ENCODE results near the gene CELF5. TPM values are rescaled to one million over a fixed set of nuclear protein-coding genes. Genes with fewer than 3 reads are reported as not detected.

The CELF5 gene
- total RNA-seq, 1 experiment from 2014 or later: 7.7 TPM

- no peaks in the 10 kb centered on the region for H3K27me3 Mint-ChIP-seq (ENCODE audit: low read depth)
- no peaks in the 10 kb centered on the region for H3K9me3 Mint-ChIP-seq
- no peak overlapping the region for H3K27ac Mint-ChIP-seq
- CTCF ChIA-PET: interaction anchor here (1.2 kb wide), 1 partner anchor 78 kb away, joined by 3 read pairs; no protein-coding TSS in a partner anchor
- H3K4me3 Mint-ChIP-seq: no peak overlapping the region
- no peak for DNase-seq (ENCODE audit: low spot score)
- peaks cover 5% of the 10 kb centered on the region; the same call in 1 of the 2 replicates for H3K36me3 Mint-ChIP-seq
- no peak for TF ChIP-seq MLX (CRISPR knock-in tag; IDR thresholded peaks at IDR 0.05)
- TF ChIP-seq ATF2 (CRISPR knock-in tag; IDR thresholded peaks at IDR 0.05; ENCODE audit: borderline replicate concordance, low read depth): no peak
- TF ChIP-seq NR3C1 (CRISPR knock-in tag; conservative IDR thresholded peaks at IDR 0.05; ENCODE audit: low read depth): no peak
- no peak for TF ChIP-seq TEAD4 (CRISPR knock-in tag; IDR thresholded peaks at IDR 0.05)
- no peak for TF ChIP-seq MYBL2 (CRISPR knock-in tag; IDR thresholded peaks at IDR 0.05)
- TF ChIP-seq GABPB1 (CRISPR knock-in tag; IDR thresholded peaks at IDR 0.05): no peak
- TF ChIP-seq SMAD3 (CRISPR knock-in tag; IDR thresholded peaks at IDR 0.05; ENCODE audit: borderline replicate concordance): no peak
- no peak for TF ChIP-seq IRF2 (CRISPR knock-in tag; IDR thresholded peaks at IDR 0.05; ENCODE audit: borderline replicate concordance, low read depth)
- no peak for TF ChIP-seq ATF1 (CRISPR knock-in tag; IDR thresholded peaks at IDR 0.05)
- TF ChIP-seq KAT7 (CRISPR knock-in tag; IDR thresholded peaks at IDR 0.05; ENCODE audit: borderline replicate concordance): no peak
- TF ChIP-seq SOX15 (CRISPR knock-in tag; IDR thresholded peaks at IDR 0.05): no peak
- POLR2A ChIA-PET: interaction anchor here (0.7 kb wide), 1 partner anchor 9 kb away, joined by 3 read pairs; no protein-coding TSS in a partner anchor
- no peak for ATAC-seq
- no peaks in the 10 kb centered on the region for H3K4me1 Mint-ChIP-seq
Measured at GRCh38 chr19:3203805-3204645, 20.4 kb upstream of the CELF5 start.

GRCh38 chr19:3204646-3205275 is 19.7 kb upstream of the CELF5 start:
- CTCF ChIA-PET: interaction anchor here (0.8 to 1.4 kb wide), 3 partner anchors 16 to 254 kb away, joined by 3 read pairs; no protein-coding TSS in a partner anchor
- Mint-ChIP-seq H3K27me3 (ENCODE audit: low read depth) (no peaks in the 10 kb centered on the region), H3K36me3 (peaks cover 5% of the 10 kb centered on the region), H3K9me3 (no peaks in the 10 kb centered on the region), H3K4me3 (no peak overlapping the region), H3K4me1 (no peaks in the 10 kb centered on the region), H3K27ac (no peak overlapping the region)
- DNase-seq (ENCODE audit: low spot score) (no peak), ATAC-seq (no peak)
- POLR2A ChIA-PET: no interaction called here
- TF ChIP-seq ELF4 (CRISPR knock-in tag; IDR thresholded peaks at IDR 0.05; ENCODE audit: low read depth): no peak
- no peak for TF ChIP-seq AFF4 (CRISPR knock-in tag; IDR thresholded peaks at IDR 0.05; ENCODE audit: borderline replicate concordance)
- no peak for TF ChIP-seq ATF2 (CRISPR knock-in tag; IDR thresholded peaks at IDR 0.05; ENCODE audit: borderline replicate concordance, low read depth)
- TF ChIP-seq ZNF281 (CRISPR knock-in tag; IDR thresholded peaks at IDR 0.05): no peak
- no peak for TF ChIP-seq TP53 (CRISPR knock-in tag; IDR thresholded peaks at IDR 0.05)
- TF ChIP-seq JAZF1 (CRISPR knock-in tag; IDR thresholded peaks at IDR 0.05): no peak
- TF ChIP-seq E2F4 (CRISPR knock-in tag; IDR thresholded peaks at IDR 0.05; ENCODE audit: borderline replicate concordance, low read depth): no peak
